ENCODE measurements around the gene PGM2L1. TPM values are rescaled to one million over a fixed set of nuclear protein-coding genes. Genes with fewer than 3 reads are reported as not detected.

The PGM2L1 gene
- total RNA-seq, 2 donors from 2014 or later, result 3.6 to 4.3 TPM

GRCh38 chr11:74280494-74280893, 117.7 kb downstream of the PGM2L1 start:
- no peak overlapping the region for H3K4me3 ChIP-seq
- no peak for DNase-seq (ENCODE audit: low spot score)
- peaks cover 3% of the 10 kb centered on the region for H3K4me1 ChIP-seq (replicated peaks)
- TF ChIP-seq CTCF (IDR thresholded peaks at IDR 0.05), result no peak
- no peak for TF ChIP-seq POLR2A (IDR thresholded peaks at IDR 0.05)
- TF ChIP-seq POLR2AphosphoS5 (IDR thresholded peaks at IDR 0.05), result no peak
- H3K27me3 ChIP-seq (replicated peaks; ENCODE audit: insufficient read depth), result no peaks in the 10 kb centered on the region
- H3K36me3 ChIP-seq, result no peaks in the 10 kb centered on the region
- intact Hi-C loops (cut with DNase I), result no loop called here
- H3K27ac ChIP-seq, result no peak overlapping the region
- no peaks in the 10 kb centered on the region for H3K9me3 ChIP-seq

MicroRNAs within 50 kb of the gene (microRNA counts, 767-probe panel; counts per million panel counts)
- 0 to 431 counts per million in 2 donors for microRNA hsa-miR-548al

Small RNA genes within 50 kb of the gene (microRNA-seq; reads per million reads assigned to microRNA genes)
- not detected for gene MIR548AL

Small RNA genes within 50 kb of the gene (small RNA-seq; reads per million reads assigned to genes)
- gene MIR548AL, result 0 to 0.37 reads per million in 2 donors

Other genes with a start within 250 kb of the PGM2L1 start
- 10 to 100 TPM; 38.7 to 49.6 TPM for gene C2CD3, start 227.4 kb downstream of the PGM2L1 start, total RNA-seq
- gene PPME1, start 227.1 kb downstream of the PGM2L1 start, total RNA-seq, result 10 to 100 TPM; 41.1 to 45.7 TPM
- 1 to 10 TPM in 1 of 2 donors, under 1 TPM in 1; 0.80 to 1.9 TPM for gene P4HA3, start 86.8 kb downstream of the PGM2L1 start, total RNA-seq
- 10 to 100 TPM in 1 of 2 donors, 1 to 10 TPM in 1; 8.2 to 10.7 TPM for gene KCNE3, start 69.1 kb upstream of the PGM2L1 start, total RNA-seq
- gene LIPT2, start 95.3 kb upstream of the PGM2L1 start, total RNA-seq, result 10 to 100 TPM; 17.5 to 25.4 TPM
- 10 to 100 TPM in 1 of 2 donors, 1 to 10 TPM in 1; 9.0 to 11.8 TPM for gene POLD3, start 194.1 kb upstream of the PGM2L1 start, total RNA-seq

Data from prostate gland (tissue), 2 donors.